Calu3 (cell line): ENCODE data around the gene MARCKSL1. TPM values are rescaled to one million over a fixed set of nuclear protein-coding genes. Genes with fewer than 3 reads are reported as not detected.

ENCODE experiments used
- BruUV-seq: library from RNA; stranded (reverse); fragments of 400-500 nt; replicated peaks from 2 replicates; lab custom pipeline; 2021; lab: Mats Ljungman, UMichigan
- CTCF ChIA-PET: fragments of 300-600 bp; sonication (Branson Sonifier 250); formaldehyde crosslinking; loops from one replicate; lab custom pipeline; 2022; ENCODE audit warnings: antibody characterized with exemption; lab: Charles Lee
- DNase-seq: peaks from one replicate; pipeline ENCODE4 v3.0.0; 2022
- H3K27ac Mint-ChIP-seq: one replicate; pipeline ENCODE4 v1.8.0; 2022; ENCODE audit warnings: mixed read lengths; ENCODE audit not compliant: unreplicated experiment
- H3K27me3 Mint-ChIP-seq: one replicate; pipeline ENCODE4 v1.8.0; 2022; ENCODE audit warnings: mixed read lengths; ENCODE audit not compliant: unreplicated experiment
- H3K36me3 Mint-ChIP-seq: one replicate; pipeline ENCODE4 v1.8.0; 2022; ENCODE audit warnings: mild to moderate bottlenecking, moderate library complexity, mixed read lengths; ENCODE audit not compliant: insufficient read depth, unreplicated experiment
- H3K4me1 Mint-ChIP-seq: one replicate; pipeline ENCODE4 v1.8.0; 2022; ENCODE audit warnings: mild to moderate bottlenecking, low read depth, mixed read lengths; ENCODE audit not compliant: unreplicated experiment
- H3K4me3 Mint-ChIP-seq: one replicate; pipeline ENCODE4 v1.8.0; 2022; ENCODE audit warnings: mild to moderate bottlenecking, low read depth, moderate library complexity, mixed read lengths; ENCODE audit not compliant: unreplicated experiment
- H3K9me3 Mint-ChIP-seq: one replicate; pipeline ENCODE4 v1.8.0; 2022; ENCODE audit warnings: low read depth, mixed read lengths; ENCODE audit not compliant: unreplicated experiment
- CTCF ChIP-seq: fragments of 200-600 bp; IDR thresholded peaks from one replicate; pipeline ENCODE4 v1.8.0; 2022; ENCODE audit warnings: antibody characterized with exemption; ENCODE audit not compliant: unreplicated experiment
- intact Hi-C: fragments of 100-400 bp; cut with micrococcal nuclease; formaldehyde crosslinking; loops from one replicate; pipeline ENCODE4 v1.10.0; 2022; ENCODE audit not compliant: unreplicated experiment
- total RNA-seq: library from RNA; stranded (reverse); gene quantifications from 2 replicates; pipeline ENCODE4 v1.2.3, GENCODE V29; 2022

Gene MARCKSL1
- total RNA-seq, 1 experiment from 2014 or later = 169 TPM

- no peaks in the 10 kb centered on the region for H3K27me3 Mint-ChIP-seq
- H3K9me3 Mint-ChIP-seq = no peaks in the 10 kb centered on the region
- peaks cover 46% of the 10 kb centered on the region for H3K36me3 Mint-ChIP-seq
- no peak for DNase-seq
- TF ChIP-seq CTCF = no peak
- intact Hi-C loops = no loop called here
- no peak overlapping the region for H3K27ac Mint-ChIP-seq
- BruUV-seq = no TSS peak
- CTCF ChIA-PET = no interaction called here
- no peak overlapping the region for H3K4me3 Mint-ChIP-seq
- peaks cover 17% of the 10 kb centered on the region for H3K4me1 Mint-ChIP-seq
These were observed 28.8 kb upstream of the MARCKSL1 start for GRCh38 chr1:32364836-32365235.

GRCh38 chr1:32363713-32364112 lies 27.7 kb upstream of the MARCKSL1 start:
- peaks cover 52% of the 10 kb centered on the region for H3K36me3 Mint-ChIP-seq
- no peak overlapping the region for H3K4me3 Mint-ChIP-seq
- no peak overlapping the region for H3K27ac Mint-ChIP-seq
- DNase-seq = no peak
- H3K4me1 Mint-ChIP-seq = peaks cover 17% of the 10 kb centered on the region
- intact Hi-C loops = no loop called here
- CTCF ChIA-PET = interaction anchor here (0.7 to 1.0 kb wide), 2 partner anchors 9 to 512 kb away, joined by 3 to 4 read pairs; no protein-coding TSS in a partner anchor
- no peaks in the 10 kb centered on the region for H3K9me3 Mint-ChIP-seq
- no peaks in the 10 kb centered on the region for H3K27me3 Mint-ChIP-seq
- no peak for TF ChIP-seq CTCF
- no TSS peak for BruUV-seq

GRCh38 chr1:32362474-32363313 lies 26.7 kb upstream of the MARCKSL1 start, which contains the start of the genes FAM229A and TSSK3:
FAM229A (minus strand) TSS chr1:32362485; CDS start chr1:32362091, 394 bp downstream.
TSSK3 (plus strand) TSS chr1:32362539; CDS start chr1:32362702, 163 bp downstream.
- H3K9me3 Mint-ChIP-seq = no peaks in the 10 kb centered on the region
- peaks cover 52% of the 10 kb centered on the region for H3K36me3 Mint-ChIP-seq
- BruUV-seq = no TSS peak
- intact Hi-C loops = no loop called here
- no peak for TF ChIP-seq CTCF
- H3K27me3 Mint-ChIP-seq = no peaks in the 10 kb centered on the region
- CTCF ChIA-PET = interaction anchor here (1.0 kb wide), 1 partner anchor 10 kb away, joined by 3 read pairs; no protein-coding TSS in a partner anchor
- H3K4me3 Mint-ChIP-seq = peak within 1 kb of the TSS; percentile 61
- no peak for DNase-seq
- peaks cover 17% of the 10 kb centered on the region for H3K4me1 Mint-ChIP-seq
- no peak within 1 kb of the TSS for H3K27ac Mint-ChIP-seq

GRCh38 chr1:32361674-32362473 lies 25.8 kb upstream of the MARCKSL1 start:
- intact Hi-C loops = no loop called here
- no peak overlapping the region for H3K27ac Mint-ChIP-seq
- peaks cover 52% of the 10 kb centered on the region for H3K36me3 Mint-ChIP-seq
- peak; percentile 53 for DNase-seq
- H3K4me3 Mint-ChIP-seq = peak overlapping the region; percentile 61
- BruUV-seq = no TSS peak
- no peak for TF ChIP-seq CTCF
- H3K9me3 Mint-ChIP-seq = no peaks in the 10 kb centered on the region
- CTCF ChIA-PET = no interaction called here
- peaks cover 17% of the 10 kb centered on the region for H3K4me1 Mint-ChIP-seq
- no peaks in the 10 kb centered on the region for H3K27me3 Mint-ChIP-seq
